C4-2B (cell line): ENCODE data around the gene GCNT1.

ENCODE experiments used
- ZFX ChIP-seq: fragments of 450-650 bp; IDR thresholded peaks from 2 replicates; pipeline ENCODE4 v1.6.1; 2017
- TF ChIP-seq, protein P1 (sequence below): fragments of 450-650 bp; conservative IDR thresholded peaks from 2 replicates; pipeline ENCODE4 v1.5.1; 2017; ENCODE audit warnings: mild to moderate bottlenecking

DNA sequence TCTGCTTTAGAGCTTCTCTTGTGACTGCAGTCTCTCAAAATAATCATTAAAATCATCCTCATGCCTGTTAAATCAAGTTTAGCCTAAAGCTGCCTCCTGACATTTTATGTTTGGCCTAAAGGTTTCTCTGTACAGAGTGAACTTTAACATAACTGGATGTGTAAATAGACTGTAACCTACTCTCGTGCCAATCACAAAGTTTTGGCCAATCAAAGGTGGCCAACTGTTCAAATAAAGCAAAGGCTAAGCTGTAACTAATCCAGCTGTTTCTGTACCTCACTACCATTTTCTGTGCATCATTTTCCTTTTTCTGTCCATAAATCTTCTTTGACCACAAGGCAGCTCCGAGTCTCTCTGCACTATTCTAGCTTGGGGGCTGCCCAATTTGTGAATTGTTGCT lies 86.2 kb downstream of the GCNT1 start:
- TF ChIP-seq ZFX = no peak
- TF ChIP-seq, protein P1, sequence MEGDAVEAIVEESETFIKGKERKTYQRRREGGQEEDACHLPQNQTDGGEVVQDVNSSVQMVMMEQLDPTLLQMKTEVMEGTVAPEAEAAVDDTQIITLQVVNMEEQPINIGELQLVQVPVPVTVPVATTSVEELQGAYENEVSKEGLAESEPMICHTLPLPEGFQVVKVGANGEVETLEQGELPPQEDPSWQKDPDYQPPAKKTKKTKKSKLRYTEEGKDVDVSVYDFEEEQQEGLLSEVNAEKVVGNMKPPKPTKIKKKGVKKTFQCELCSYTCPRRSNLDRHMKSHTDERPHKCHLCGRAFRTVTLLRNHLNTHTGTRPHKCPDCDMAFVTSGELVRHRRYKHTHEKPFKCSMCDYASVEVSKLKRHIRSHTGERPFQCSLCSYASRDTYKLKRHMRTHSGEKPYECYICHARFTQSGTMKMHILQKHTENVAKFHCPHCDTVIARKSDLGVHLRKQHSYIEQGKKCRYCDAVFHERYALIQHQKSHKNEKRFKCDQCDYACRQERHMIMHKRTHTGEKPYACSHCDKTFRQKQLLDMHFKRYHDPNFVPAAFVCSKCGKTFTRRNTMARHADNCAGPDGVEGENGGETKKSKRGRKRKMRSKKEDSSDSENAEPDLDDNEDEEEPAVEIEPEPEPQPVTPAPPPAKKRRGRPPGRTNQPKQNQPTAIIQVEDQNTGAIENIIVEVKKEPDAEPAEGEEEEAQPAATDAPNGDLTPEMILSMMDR = no peak
